Tibial artery (tissue), 4 donors: ENCODE measurements around the gene FAXC.

Source experiments
- DNase-seq, 2 donors: peaks; one replicate each; pipeline ENCODE4 v3.0.0-alpha.2; 2019
- H3K27ac ChIP-seq, 2 donors: fragments of 200-600 bp; sonication (generic) in 1 of 2; 1 replicate in 1 of 2; 2 replicates in 1 of 2; pipeline ENCODE4 v1.5.1; 2018 to 2019; ENCODE audit warnings: mild to moderate bottlenecking in 1 of 2
- H3K27me3 ChIP-seq, 2 donors: fragments of 200-600 bp; sonication (generic) in 1 of 2; one replicate each; pipeline versions ENCODE4 v1.5.1 to v1.6.0; 2016 to 2019
- H3K36me3 ChIP-seq, 3 donors: fragments of 200-600 bp; sonication (generic) in 2 of 3; one replicate each; pipeline ENCODE4 v1.5.1; 2016 to 2019; ENCODE audit warnings: mild to moderate bottlenecking in 2 of 3
- H3K4me1 ChIP-seq, 4 donors: fragments of 200-600 bp; sonication (generic) in 2 of 4; 1 replicate in 3 of 4; 2 replicates in 1 of 4; pipeline ENCODE4 v1.5.1; 2016 to 2019
- H3K4me3 ChIP-seq, 2 donors: fragments of 200-600 bp; sonication (generic) in 1 of 2; 1 replicate in 1 of 2; 2 replicates in 1 of 2; pipeline ENCODE4 v1.5.1; 2018 to 2019; ENCODE audit warnings: mild to moderate bottlenecking in 2 of 2
- H3K9me3 ChIP-seq, 3 donors: fragments of 200-600 bp; sonication (generic) in 1 of 3; one replicate each; pipeline ENCODE4 v1.5.1; 2016 to 2019
- intact Hi-C: fragments of 100-400 bp; cut with DNase I; formaldehyde crosslinking; loops from one replicate; pipeline ENCODE4 v1.15.0; 2023; ENCODE audit warnings: low total_unique reads
- TF ChIP-seq, protein P1 (sequence below), 2 experiments: fragments of 200-600 bp in 1 of 2; fragments of 450-650 bp in 1 of 2; IDR thresholded peaks; one replicate each; pipeline ENCODE4 v1.5.1; 2017 to 2019; ENCODE audit warnings: antibody characterized with exemption in 2 of 2, mild to moderate bottlenecking in 1 of 2, moderate library complexity in 1 of 2

Gene FAXC

GRCh38 chr6:99349171-99350141 is at the start of gene FAXC:
Gene FAXC, minus strand, starts transcription at chr6:99349674. Its CDS starts 302 bp downstream, at chr6:99349372.
- TF ChIP-seq, protein P1, sequence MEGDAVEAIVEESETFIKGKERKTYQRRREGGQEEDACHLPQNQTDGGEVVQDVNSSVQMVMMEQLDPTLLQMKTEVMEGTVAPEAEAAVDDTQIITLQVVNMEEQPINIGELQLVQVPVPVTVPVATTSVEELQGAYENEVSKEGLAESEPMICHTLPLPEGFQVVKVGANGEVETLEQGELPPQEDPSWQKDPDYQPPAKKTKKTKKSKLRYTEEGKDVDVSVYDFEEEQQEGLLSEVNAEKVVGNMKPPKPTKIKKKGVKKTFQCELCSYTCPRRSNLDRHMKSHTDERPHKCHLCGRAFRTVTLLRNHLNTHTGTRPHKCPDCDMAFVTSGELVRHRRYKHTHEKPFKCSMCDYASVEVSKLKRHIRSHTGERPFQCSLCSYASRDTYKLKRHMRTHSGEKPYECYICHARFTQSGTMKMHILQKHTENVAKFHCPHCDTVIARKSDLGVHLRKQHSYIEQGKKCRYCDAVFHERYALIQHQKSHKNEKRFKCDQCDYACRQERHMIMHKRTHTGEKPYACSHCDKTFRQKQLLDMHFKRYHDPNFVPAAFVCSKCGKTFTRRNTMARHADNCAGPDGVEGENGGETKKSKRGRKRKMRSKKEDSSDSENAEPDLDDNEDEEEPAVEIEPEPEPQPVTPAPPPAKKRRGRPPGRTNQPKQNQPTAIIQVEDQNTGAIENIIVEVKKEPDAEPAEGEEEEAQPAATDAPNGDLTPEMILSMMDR (IDR thresholded peaks at IDR 0.05): peak in 1 of 2 experiments; percentile 13
- peaks cover 0 to 25% (median 12%) of the 10 kb centered on the region in 4 donors for H3K4me1 ChIP-seq
- H3K4me3 ChIP-seq: peak within 1 kb of the TSS; percentile 62 to 87
- peaks cover 0 to 1% of the 10 kb centered on the region in 2 donors for H3K27me3 ChIP-seq
- no peaks in the 10 kb centered on the region for H3K36me3 ChIP-seq
- intact Hi-C loops: no loop called here
- peak in 1 of 2 donors; percentile 67 for DNase-seq
- H3K9me3 ChIP-seq: no peaks in the 10 kb centered on the region
- H3K27ac ChIP-seq: peak within 1 kb of the TSS; percentile 70 to 87

- H3K4me1 ChIP-seq: peaks cover 0 to 6% (median 0%) of the 10 kb centered on the region in 4 donors
- no peaks in the 10 kb centered on the region for H3K27me3 ChIP-seq
- H3K36me3 ChIP-seq: peaks cover 33 to 48% (median 39%) of the 10 kb centered on the region in 3 donors
- TF ChIP-seq, protein P1 (IDR thresholded peaks at IDR 0.05): no peak
- intact Hi-C loops: no loop called here
- no peak for DNase-seq
- H3K4me3 ChIP-seq: no peak overlapping the region
- no peaks in the 10 kb centered on the region for H3K9me3 ChIP-seq
- H3K27ac ChIP-seq: no peak overlapping the region
Observed at GRCh38 chr6:99397287-99397686, 47.8 kb upstream of the FAXC start.

GRCh38 chr6:99393698-99394531 is 44.4 kb upstream of the FAXC start, which contains the start of gene COQ3:
Gene COQ3, minus strand, starts transcription at chr6:99394195. Its CDS starts 16 bp downstream, at chr6:99394179.
- TF ChIP-seq, protein P1 (IDR thresholded peaks at IDR 0.05): no peak
- DNase-seq: peak; percentile 51 to 74
- H3K27me3 ChIP-seq: no peaks in the 10 kb centered on the region
- H3K36me3 ChIP-seq: peaks cover 8 to 14% (median 9%) of the 10 kb centered on the region in 3 donors
- peak within 1 kb of the TSS; percentile 84 to 89 for H3K27ac ChIP-seq
- peak within 1 kb of the TSS; percentile 86 for H3K4me3 ChIP-seq
- H3K9me3 ChIP-seq: no peaks in the 10 kb centered on the region
- peaks cover 0 to 6% (median 0%) of the 10 kb centered on the region in 4 donors for H3K4me1 ChIP-seq
- intact Hi-C loops: loop anchor here (5.0 kb wide), 1 partner anchor 62 kb away; no protein-coding TSS in a partner anchor

DNA sequence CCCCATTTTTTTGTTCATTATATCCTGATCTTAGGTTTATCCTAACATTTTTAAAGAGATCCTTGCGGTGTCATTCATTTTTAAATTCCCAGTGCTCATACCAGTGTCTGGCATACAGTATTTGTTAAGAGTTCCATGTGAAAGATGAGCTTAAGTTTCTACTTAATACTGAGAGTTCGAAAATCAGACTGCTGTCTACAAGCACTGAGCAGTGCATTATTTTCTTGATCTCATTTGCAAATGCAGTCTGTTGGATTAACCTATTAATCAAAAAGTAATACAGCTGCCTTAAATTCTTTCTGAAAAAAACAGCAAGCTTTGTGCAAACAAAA is 43.9 kb upstream of the FAXC start:
- peak overlapping the region; percentile 84 to 89 for H3K27ac ChIP-seq
- H3K4me1 ChIP-seq: peaks cover 0 to 6% (median 0%) of the 10 kb centered on the region in 4 donors
- intact Hi-C loops: loop anchor here (5.0 kb wide), 1 partner anchor 61 kb away; no protein-coding TSS in a partner anchor
- no peaks in the 10 kb centered on the region for H3K9me3 ChIP-seq
- H3K4me3 ChIP-seq: peak overlapping the region; percentile 86
- H3K27me3 ChIP-seq: no peaks in the 10 kb centered on the region
- H3K36me3 ChIP-seq: peaks cover 5 to 12% (median 6%) of the 10 kb centered on the region in 3 donors
- TF ChIP-seq, protein P1 (IDR thresholded peaks at IDR 0.05): no peak
- no peak for DNase-seq

DNA sequence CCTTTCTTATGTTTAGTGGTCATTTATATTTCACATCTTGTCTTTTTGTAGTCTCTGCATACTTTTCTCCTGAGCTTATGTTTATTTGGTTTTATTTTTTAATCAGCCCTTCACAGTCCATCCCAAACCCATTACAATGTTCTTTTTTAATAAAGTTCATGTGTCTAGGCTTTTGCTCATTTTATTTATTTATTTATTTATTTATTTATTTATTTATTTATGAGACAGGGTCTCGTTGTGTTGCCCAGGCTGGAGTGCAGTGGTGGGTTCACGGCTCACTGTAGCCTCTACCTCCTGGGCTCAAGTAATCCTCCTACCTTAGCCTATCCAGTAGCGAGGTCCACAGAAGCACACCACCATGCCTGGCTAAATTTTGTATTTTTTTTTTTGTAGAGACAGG is 41.4 kb upstream of the FAXC start:
- H3K27ac ChIP-seq: no peak overlapping the region
- H3K4me1 ChIP-seq: peaks cover 0 to 6% (median 0%) of the 10 kb centered on the region in 4 donors
- no peaks in the 10 kb centered on the region for H3K9me3 ChIP-seq
- DNase-seq: no peak
- H3K4me3 ChIP-seq: no peak overlapping the region
- no peaks in the 10 kb centered on the region for H3K27me3 ChIP-seq
- no peaks in the 10 kb centered on the region for H3K36me3 ChIP-seq
- intact Hi-C loops: loop anchor here (5.0 kb wide), 1 partner anchor 59 kb away; no protein-coding TSS in a partner anchor
- TF ChIP-seq, protein P1 (IDR thresholded peaks at IDR 0.05): no peak
